ENCODE results near the gene FAAH. TPM values are rescaled to one million over a fixed set of nuclear protein-coding genes. Genes with fewer than 3 reads are reported as not detected.

FAAH gene
- total RNA-seq, 2 donors from 2014 or later, result 2.2 to 2.4 TPM

GRCh38 chr1:46461017-46461808, 67.1 kb downstream of the FAAH start:
- DNase-seq (ENCODE audit: low spot score), result no peak
- intact Hi-C loops (cut with DNase I), result no loop called here

GRCh38 chr1:46461809-46462448, 67.8 kb downstream of the FAAH start:
- DNase-seq (ENCODE audit: low spot score), result no peak
- intact Hi-C loops (cut with DNase I), result loop anchor here in 1 of 2 donors (1.0 kb wide), 1 partner anchor 30 kb away; no protein-coding TSS in a partner anchor

Other genes starting within 250 kb of the FAAH start
- 1 to 10 TPM; 1.3 to 1.6 TPM for gene TSPAN1, start 219.2 kb upstream of the FAAH start, total RNA-seq
- gene P3R3URF, start 217.8 kb upstream of the FAAH start, total RNA-seq, result not detected
- 10 to 100 TPM; 37.8 to 49.7 TPM for gene POMGNT1, start 195.9 kb upstream of the FAAH start, total RNA-seq
- 1 to 10 TPM; 6.7 to 8.3 TPM for gene LURAP1, start 191.0 kb upstream of the FAAH start, total RNA-seq
- under 1 TPM; 0.60 to 0.67 TPM for gene RAD54L, start 146.6 kb upstream of the FAAH start, total RNA-seq
- 10 to 100 TPM; 40.7 to 45.3 TPM for gene LRRC41, start 90.7 kb upstream of the FAAH start, total RNA-seq
- gene UQCRH, start 90.6 kb upstream of the FAAH start, total RNA-seq, result 100 to 1,000 TPM; 127 to 149 TPM
- 10 to 100 TPM; 17.3 to 18.9 TPM for gene NSUN4, start 53.5 kb upstream of the FAAH start, total RNA-seq
- gene DMBX1, start 95.5 kb downstream of the FAAH start, total RNA-seq, result not detected
- not detected for gene KNCN, start 157.3 kb downstream of the FAAH start, total RNA-seq
- gene MKNK1, start 210.0 kb downstream of the FAAH start, total RNA-seq, result 10 to 100 TPM; 40.3 to 59.6 TPM
- gene MOB3C, start 222.5 kb downstream of the FAAH start, total RNA-seq, result 10 to 100 TPM; 18.4 to 21.4 TPM